Activated naive CD4-positive, alpha-beta T cell treated with Interleukin-2 at 50 U/mL for 16 hours (primary cell): Measurements from ENCODE around the gene FGD4.
A peak's percentile ranks its signal among the peaks of the same experiment; 100 is the strongest.

ENCODE experiments used
- DNase-seq: peaks from one replicate; pipeline ENCODE4 v3.0.0-alpha.2; 2020

Gene FGD4

DNA sequence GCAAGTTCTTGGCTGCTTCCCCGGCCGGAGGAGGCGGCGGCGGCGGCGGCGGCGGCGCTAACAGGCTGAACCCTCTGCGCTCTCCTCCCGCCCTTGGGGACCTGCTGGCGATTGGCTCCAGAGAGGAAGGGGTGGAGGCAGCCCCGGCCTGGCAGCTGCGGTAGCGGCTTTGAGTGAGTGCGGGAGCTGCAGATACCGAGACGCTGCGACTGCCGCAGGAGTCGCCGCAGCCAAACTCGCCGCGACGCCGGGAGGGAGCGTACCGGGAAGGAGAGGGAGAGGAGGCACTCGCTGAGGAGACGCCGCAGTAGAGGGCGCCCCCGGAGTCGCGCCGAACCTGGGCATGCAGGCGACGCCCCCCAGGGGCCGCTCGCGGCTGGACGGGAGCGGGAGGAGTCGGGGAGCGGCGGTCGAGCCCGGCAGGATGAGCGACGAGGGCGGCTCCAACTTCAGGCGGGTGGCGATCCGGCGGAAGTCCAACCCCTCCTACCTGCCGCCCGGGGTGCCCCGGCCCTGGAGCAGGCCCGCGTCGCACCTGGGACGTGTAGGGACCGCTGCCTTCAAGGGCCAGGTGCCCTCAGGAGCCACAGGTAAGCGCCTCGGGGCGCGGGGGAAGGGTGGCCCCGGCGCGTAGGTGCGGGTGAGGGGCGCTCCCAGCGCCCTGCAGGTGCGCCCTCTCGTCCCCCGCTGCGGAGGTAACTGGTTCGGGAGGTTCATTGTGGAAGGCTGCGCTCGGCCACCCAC, at the start of gene FGD4:
FGD4 (plus strand) TSS at position 189 of the 744 bp plus-strand sequence.
- peak; percentile 49 for DNase-seq

DNA sequence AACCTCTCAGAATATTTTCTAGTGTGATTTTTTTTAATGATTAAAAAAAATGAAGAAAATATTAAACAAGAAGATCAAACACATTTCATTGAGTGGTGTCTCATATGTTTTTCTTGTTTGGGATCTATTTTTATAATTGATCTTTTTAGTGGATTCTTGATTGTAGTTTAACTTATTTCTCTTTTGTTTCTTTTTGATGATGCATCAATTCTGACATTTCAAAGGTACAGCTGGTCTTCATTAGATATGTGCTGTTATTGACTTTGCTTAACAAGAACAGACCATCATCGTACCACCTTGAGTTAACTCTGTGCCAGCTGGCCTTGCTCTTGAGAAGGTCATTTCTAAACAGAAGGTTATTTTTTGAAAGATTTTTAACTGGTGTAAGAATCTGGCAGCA, 45.8 kb upstream of the FGD4 start:
- no peak for DNase-seq

- DNase-seq: no peak
These were observed 41.6 kb upstream of the FGD4 start for GRCh38 chr12:32357601-32358249.

GRCh38 chr12:32360956-32361355, 38.4 kb upstream of the FGD4 start:
- DNase-seq: no peak

GRCh38 chr12:32362892-32363291, 36.5 kb upstream of the FGD4 start:
- DNase-seq: no peak

GRCh38 chr12:32365473-32366064, 33.8 kb upstream of the FGD4 start:
- DNase-seq: peak; percentile 21

DNA sequence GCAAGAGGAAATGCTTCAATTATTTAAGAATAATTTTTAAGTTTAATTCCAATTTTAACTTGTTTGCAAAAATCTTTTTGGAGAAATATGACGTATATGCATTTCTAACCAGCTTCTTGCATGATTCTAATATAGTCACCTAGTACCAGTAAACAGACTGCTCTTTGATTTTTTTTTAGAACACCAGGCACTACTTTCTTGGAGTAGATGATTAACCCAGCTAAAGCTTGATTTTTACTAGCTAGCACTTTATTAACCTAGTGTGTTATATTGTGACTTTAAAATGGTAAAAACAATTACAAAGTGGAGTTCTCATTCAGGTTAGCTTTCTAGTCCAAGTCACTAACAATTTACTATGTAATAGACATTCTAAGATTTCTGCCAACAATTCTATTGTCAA, 32.6 kb upstream of the FGD4 start:
- DNase-seq: no peak

GRCh38 chr12:32367381-32367780, 32.0 kb upstream of the FGD4 start:
- DNase-seq: no peak

- no peak for DNase-seq
These were observed 30.2 kb upstream of the FGD4 start for GRCh38 chr12:32369202-32369601.

- no peak for DNase-seq
These were observed 21.9 kb upstream of the FGD4 start for GRCh38 chr12:32377344-32378055.

- no peak for DNase-seq
These were observed 20.1 kb upstream of the FGD4 start for GRCh38 chr12:32379213-32379612.

- DNase-seq: no peak
These were observed 19.7 kb upstream of the FGD4 start for GRCh38 chr12:32379667-32380066.

GRCh38 chr12:32382226-32382625, 17.1 kb upstream of the FGD4 start:
- no peak for DNase-seq

DNA sequence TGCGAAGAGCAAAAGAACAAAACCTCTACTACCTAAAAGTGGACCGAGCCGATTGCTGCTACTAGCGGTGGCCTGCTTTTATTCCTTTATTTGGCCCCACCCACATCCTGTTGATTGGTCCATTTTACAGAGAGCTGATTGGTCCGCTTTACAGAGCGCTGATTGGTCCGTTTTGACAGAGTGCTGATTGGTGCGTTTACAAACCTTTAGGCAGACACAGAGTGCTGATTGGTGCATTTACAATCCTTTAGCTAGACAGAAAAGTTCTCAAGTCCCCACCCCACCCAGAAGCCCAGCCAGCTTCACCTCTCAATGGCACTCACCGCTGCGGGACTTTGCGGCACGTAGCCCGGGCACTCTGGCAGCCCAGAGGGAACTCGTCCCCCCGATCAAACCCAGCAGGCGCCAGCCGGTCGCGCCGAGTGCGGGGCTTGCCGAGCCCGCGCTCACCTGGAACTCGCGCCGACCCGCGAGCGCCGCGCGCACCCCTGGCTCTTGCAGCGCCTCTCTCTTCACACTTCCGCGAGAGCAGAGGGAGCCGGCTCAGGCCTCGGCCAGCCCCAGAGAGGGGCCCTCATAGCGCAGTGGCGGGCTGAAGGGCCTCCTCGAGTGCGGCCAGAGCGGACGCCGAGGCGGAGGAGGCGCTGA, 8.7 kb upstream of the FGD4 start:
- DNase-seq: no peak

- DNase-seq: no peak
These were observed 4.3 kb upstream of the FGD4 start for GRCh38 chr12:32395026-32395425.

GRCh38 chr12:32397696-32398095, 1.7 kb upstream of the FGD4 start:
- DNase-seq: no peak

- DNase-seq: no peak
These were observed 1.2 kb upstream of the FGD4 start for GRCh38 chr12:32398181-32398580.

DNA sequence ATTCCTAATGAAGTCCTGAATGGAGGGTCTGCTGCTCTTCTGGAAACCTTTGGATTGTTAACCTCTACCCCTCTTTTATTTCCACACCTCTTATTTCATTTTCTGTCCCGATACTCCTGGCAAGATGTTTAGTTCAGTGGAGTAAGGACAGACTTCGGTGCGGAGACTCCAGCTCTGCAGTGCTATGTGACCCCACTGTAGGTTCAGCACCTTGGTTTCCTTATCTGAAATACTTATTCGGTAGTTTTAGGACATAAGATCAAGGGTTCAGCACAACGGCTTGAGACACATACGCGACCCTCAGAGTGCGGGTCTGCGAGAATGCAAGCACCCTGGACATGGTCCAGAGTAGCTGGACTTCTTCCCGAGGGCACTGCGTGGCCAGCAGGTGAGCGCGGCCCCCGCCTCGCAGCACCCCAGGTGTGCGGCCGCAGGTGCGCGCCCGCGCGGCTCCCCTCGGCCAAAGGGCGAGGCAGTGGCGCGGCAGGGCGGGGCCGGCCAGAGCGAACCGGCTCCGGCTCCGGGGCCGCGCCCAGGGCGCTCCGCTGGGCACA, 465 bp upstream of the FGD4 start:
- DNase-seq: no peak

GRCh38 chr12:32400114-32400672, 835 bp downstream of the FGD4 start:
- no peak for DNase-seq

- DNase-seq: no peak
These were observed 1.5 kb downstream of the FGD4 start for GRCh38 chr12:32400866-32401265.

GRCh38 chr12:32402170-32402569, 2.8 kb downstream of the FGD4 start:
- no peak for DNase-seq

- no peak for DNase-seq
These were observed 3.6 kb downstream of the FGD4 start for GRCh38 chr12:32402946-32403345.
